Effector memory CD4-positive, alpha-beta T cell (primary cell): ENCODE data around the gene TSSK3.

Experiments used
- DNase-seq, 3 donors: peaks; one replicate each; pipeline ENCODE4 v3.0.0-alpha.2; 2020
- H3K27ac ChIP-seq: 2 replicates; pipeline ENCODE4 v1.7.0; 2013; ENCODE audit warnings: mild to moderate bottlenecking, low read length, moderate library complexity; ENCODE audit not compliant: insufficient read depth, poor library complexity, severe bottlenecking
- H3K27me3 ChIP-seq: replicated peaks from 2 replicates; pipeline ENCODE4 v1.7.0; 2013; ENCODE audit warnings: mild to moderate bottlenecking, low read length; ENCODE audit not compliant: insufficient read depth, control insufficient read depth, poor library complexity, severe bottlenecking
- H3K36me3 ChIP-seq: 2 replicates; pipeline ENCODE4 v1.7.0; 2013; ENCODE audit warnings: mild to moderate bottlenecking, low read length, moderate library complexity; ENCODE audit not compliant: control insufficient read depth, insufficient read depth
- H3K4me1 ChIP-seq: 2 replicates; pipeline ENCODE4 v1.7.0; 2013; ENCODE audit warnings: low read length, mild to moderate bottlenecking; ENCODE audit not compliant: control insufficient read depth, insufficient read depth, poor library complexity, severe bottlenecking
- H3K4me3 ChIP-seq: 2 replicates; pipeline ENCODE4 v1.7.0; 2013; ENCODE audit warnings: low read length, low read depth, mild to moderate bottlenecking; ENCODE audit not compliant: insufficient read depth, poor library complexity, severe bottlenecking
- H3K9me3 ChIP-seq: 2 replicates; pipeline ENCODE4 v1.7.0; 2013; ENCODE audit warnings: mild to moderate bottlenecking, low read length, moderate library complexity; ENCODE audit not compliant: control insufficient read depth
- total RNA-seq, 3 donors: gene quantifications; one replicate each; lab custom pipeline; 2026; lab: John Stamatoyannopoulos, UW

Gene TSSK3
- 0.09 to 0.52 (median 0.19) reads per million in 3 donors for total RNA-seq

- Histone ChIP-seq H3K4me1 (peaks cover 9% of the 10 kb centered on the region), H3K27ac (no peak within 1 kb of the TSS), H3K9me3 (no peaks in the 10 kb centered on the region), H3K36me3 (peaks cover 28% of the 10 kb centered on the region), H3K27me3 (peaks cover 3% of the 10 kb centered on the region), H3K4me3 (peak within 1 kb of the TSS; percentile 54)
- no peak for DNase-seq
Measured at GRCh38 chr1:32362474-32363313, at the start of gene TSSK3, which contains the start of gene FAM229A. Gene TSSK3, plus strand, starts transcription at chr1:32362539. Its CDS starts 163 bp downstream, at chr1:32362702. Gene FAM229A, minus strand, starts transcription at chr1:32362485. Its CDS starts 394 bp downstream, at chr1:32362091.

GRCh38 chr1:32316903-32317277 is 45.4 kb upstream of the TSSK3 start:
- Histone ChIP-seq H3K27me3 (no peaks in the 10 kb centered on the region), H3K4me3 (no peak overlapping the region), H3K36me3 (peaks cover 24% of the 10 kb centered on the region), H3K27ac (no peak overlapping the region), H3K9me3 (no peaks in the 10 kb centered on the region), H3K4me1 (peaks cover 15% of the 10 kb centered on the region)
- DNase-seq = no peak

GRCh38 chr1:32318127-32318869 is 44.0 kb upstream of the TSSK3 start:
- no peaks in the 10 kb centered on the region for H3K9me3 ChIP-seq
- no peak overlapping the region for H3K4me3 ChIP-seq
- no peak for DNase-seq
- peaks cover 29% of the 10 kb centered on the region for H3K4me1 ChIP-seq
- H3K27ac ChIP-seq = no peak overlapping the region
- peaks cover 23% of the 10 kb centered on the region for H3K36me3 ChIP-seq
- no peaks in the 10 kb centered on the region for H3K27me3 ChIP-seq

- peak in 1 of 3 donors; percentile 24 for DNase-seq
- Histone ChIP-seq H3K4me1 (peaks cover 31% of the 10 kb centered on the region), H3K27ac (peak overlapping the region; percentile 20), H3K9me3 (no peaks in the 10 kb centered on the region), H3K36me3 (peaks cover 30% of the 10 kb centered on the region), H3K27me3 (no peaks in the 10 kb centered on the region), H3K4me3 (no peak overlapping the region)
Measured at GRCh38 chr1:32321712-32322291, 40.5 kb upstream of the TSSK3 start.

- no peak for DNase-seq
- H3K4me1 ChIP-seq = peaks cover 13% of the 10 kb centered on the region
- H3K4me3 ChIP-seq = no peak overlapping the region
- H3K36me3 ChIP-seq = peaks cover 67% of the 10 kb centered on the region
- no peak overlapping the region for H3K27ac ChIP-seq
- no peaks in the 10 kb centered on the region for H3K27me3 ChIP-seq
- no peaks in the 10 kb centered on the region for H3K9me3 ChIP-seq
Measured at GRCh38 chr1:32327204-32327603, 35.1 kb upstream of the TSSK3 start.

- Histone ChIP-seq H3K9me3 (no peaks in the 10 kb centered on the region), H3K36me3 (peaks cover 71% of the 10 kb centered on the region), H3K4me1 (peaks cover 7% of the 10 kb centered on the region), H3K4me3 (no peak overlapping the region), H3K27me3 (no peaks in the 10 kb centered on the region), H3K27ac (no peak overlapping the region)
- no peak for DNase-seq
Measured at GRCh38 chr1:32329931-32330466, 32.3 kb upstream of the TSSK3 start.

GRCh38 chr1:32330558-32331151 is 31.7 kb upstream of the TSSK3 start:
- peaks cover 68% of the 10 kb centered on the region for H3K36me3 ChIP-seq
- no peak overlapping the region for H3K4me3 ChIP-seq
- H3K4me1 ChIP-seq = peaks cover 8% of the 10 kb centered on the region
- H3K9me3 ChIP-seq = no peaks in the 10 kb centered on the region
- no peak for DNase-seq
- H3K27ac ChIP-seq = no peak overlapping the region
- no peaks in the 10 kb centered on the region for H3K27me3 ChIP-seq

GRCh38 chr1:32331549-32331948 is 30.8 kb upstream of the TSSK3 start:
- Histone ChIP-seq H3K27me3 (no peaks in the 10 kb centered on the region), H3K27ac (no peak overlapping the region)
- no peak for DNase-seq

GRCh38 chr1:32332290-32333079 is 29.9 kb upstream of the TSSK3 start:
- Histone ChIP-seq H3K27me3 (no peaks in the 10 kb centered on the region), H3K9me3 (no peaks in the 10 kb centered on the region), H3K4me1 (peaks cover 22% of the 10 kb centered on the region), H3K36me3 (peaks cover 55% of the 10 kb centered on the region), H3K27ac (no peak overlapping the region), H3K4me3 (no peak overlapping the region)
- no peak for DNase-seq

More at GRCh38 chr1:32331549-32331948, 30.8 kb upstream of the TSSK3 start:
- Histone ChIP-seq H3K36me3 (peaks cover 64% of the 10 kb centered on the region), H3K4me1 (peaks cover 12% of the 10 kb centered on the region), H3K4me3 (no peak overlapping the region), H3K9me3 (no peaks in the 10 kb centered on the region)
